ENCODE measurements around the gene KANSL1.

- no peak for TF ChIP-seq CTCF (conservative IDR thresholded peaks at IDR 0.05)
- no peak for TF ChIP-seq ZFX (IDR thresholded peaks at IDR 0.05)
These were observed 13.7 kb downstream of the KANSL1 start for GRCh38 chr17:46179375-46179999.
